GM21526 (cell line): ENCODE data around the gene NR2C2AP.
"Not testable (repeated sequence)": the region's sequence is repeated elsewhere in the genome, so short reads cannot be mapped to it uniquely, and the experiment has no call there.

Experiments used
- ATAC-seq: cut with Tn5 transposase; IDR thresholded peaks from one replicate; pipeline ENCODE4 v1.9.1; 2021; ENCODE audit warnings: moderate library complexity; ENCODE audit not compliant: unreplicated experiment, low FRiP score

The NR2C2AP gene, protein sequence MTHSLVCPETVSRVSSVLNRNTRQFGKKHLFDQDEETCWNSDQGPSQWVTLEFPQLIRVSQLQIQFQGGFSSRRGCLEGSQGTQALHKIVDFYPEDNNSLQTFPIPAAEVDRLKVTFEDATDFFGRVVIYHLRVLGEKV

DNA sequence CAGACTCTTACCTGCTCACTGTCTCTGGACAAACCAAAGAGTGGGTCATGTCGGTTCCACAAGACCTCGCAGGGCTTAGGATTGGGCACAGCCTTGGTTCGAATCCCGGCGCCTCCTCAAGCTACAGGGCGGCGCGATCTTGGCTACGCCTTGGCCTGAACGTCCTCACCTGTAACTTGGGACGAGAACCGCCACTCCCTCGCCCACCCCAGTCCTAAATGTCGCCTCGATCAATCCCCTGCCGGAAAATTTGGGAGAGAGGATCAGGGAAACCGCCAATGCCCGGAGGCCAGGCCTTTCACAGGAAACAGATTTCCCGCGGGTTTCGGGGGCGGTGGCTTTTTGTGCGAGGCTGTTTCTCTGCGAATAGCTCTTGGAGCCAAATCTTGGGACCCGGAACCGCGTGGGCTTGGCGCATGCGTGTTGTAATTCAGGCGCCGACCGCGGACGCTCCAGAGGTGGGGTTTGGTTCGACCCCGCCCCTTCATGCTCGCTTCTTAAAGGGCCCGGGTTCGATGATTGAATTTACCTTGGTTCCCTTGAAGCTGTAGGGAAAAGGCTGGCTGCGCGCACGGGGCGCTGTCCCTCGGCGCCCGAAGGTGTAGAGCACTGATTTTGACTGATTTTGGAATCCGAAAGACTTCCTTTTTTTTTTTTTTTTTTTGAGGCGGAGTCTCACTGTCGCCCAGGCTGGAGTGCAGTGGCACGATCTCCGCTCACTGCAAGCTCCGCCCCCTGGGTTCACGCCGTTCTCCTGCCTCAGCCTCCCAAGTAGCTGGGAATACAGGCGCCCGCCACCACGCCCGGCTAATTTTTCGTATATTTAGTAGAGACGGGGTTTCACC, at the start of gene NR2C2AP:
Gene NR2C2AP (minus strand): TSS at position 403 of the 845 bp plus-strand sequence. CDS start 354 bp downstream, at position 49.
- ATAC-seq = peak; percentile 65

DNA sequence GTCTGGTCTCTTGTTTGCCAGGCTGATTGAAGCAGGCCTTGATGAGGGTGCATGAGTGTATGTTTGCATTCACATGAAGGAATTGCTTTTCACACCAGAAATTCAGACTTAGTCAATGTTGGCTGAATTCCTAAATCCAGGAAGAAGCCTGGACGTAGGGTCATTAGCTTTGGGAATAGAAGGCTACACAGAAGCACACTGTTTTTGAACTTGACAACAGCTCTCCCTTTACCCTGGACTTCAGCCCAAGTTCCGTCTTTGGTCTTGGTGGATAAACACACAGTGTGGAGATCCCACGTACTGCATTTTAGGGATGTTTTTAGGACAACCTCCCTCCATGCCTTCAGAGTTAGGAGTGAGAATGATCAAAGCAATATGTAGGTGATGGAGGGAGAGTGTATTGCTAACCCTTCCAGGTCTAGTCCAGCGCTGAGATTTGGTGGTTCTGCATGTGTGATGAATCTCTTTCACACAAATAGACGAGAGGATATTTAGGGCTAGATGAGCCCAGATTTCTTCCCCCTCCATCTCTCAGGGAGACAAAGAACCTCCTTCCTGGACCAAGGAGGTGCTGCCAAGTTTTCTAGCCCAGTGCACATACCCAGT, 47.1 kb upstream of the NR2C2AP start:
- no peak for ATAC-seq

DNA sequence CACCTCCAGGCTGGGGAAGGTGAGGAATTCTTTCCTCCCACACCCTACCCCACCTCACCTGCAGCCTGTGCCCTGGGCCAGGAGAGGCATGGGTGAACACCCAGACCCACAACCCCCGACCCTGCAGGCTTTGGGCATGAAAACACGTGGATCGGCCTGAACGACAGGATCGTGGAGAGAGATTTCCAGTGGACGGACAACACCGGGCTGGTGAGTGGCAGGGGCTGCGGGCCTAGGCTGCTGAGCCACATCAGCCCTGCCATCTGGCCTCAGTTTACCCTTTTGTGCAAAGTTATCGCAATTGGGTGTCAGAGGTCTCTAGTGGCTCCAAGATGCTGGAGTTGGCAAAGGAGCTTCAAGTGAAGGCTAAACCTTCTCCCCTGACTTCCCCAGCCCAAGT, 37.3 kb upstream of the NR2C2AP start:
- no peak for ATAC-seq

DNA sequence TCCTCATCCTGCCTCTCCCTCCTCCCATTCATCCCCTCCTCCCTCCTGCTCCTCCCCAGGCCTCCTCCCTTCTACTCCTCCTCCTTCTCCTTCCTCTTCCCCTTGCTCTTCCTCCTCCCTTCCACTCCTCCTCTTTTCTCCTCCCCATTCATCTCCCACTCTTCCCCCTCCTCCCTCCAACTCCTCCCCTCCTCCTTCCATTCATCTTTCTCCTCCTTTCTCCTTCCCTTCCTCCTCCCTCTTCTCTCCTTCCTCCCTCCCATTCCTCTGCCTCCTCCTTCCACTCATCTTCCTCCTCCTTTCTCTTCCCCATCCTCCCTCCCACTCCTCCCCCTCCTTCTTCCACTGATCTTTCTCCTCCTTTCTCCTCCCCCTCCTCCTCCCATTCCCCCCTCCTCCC, 36.5 kb upstream of the NR2C2AP start:
- no peak for ATAC-seq

DNA sequence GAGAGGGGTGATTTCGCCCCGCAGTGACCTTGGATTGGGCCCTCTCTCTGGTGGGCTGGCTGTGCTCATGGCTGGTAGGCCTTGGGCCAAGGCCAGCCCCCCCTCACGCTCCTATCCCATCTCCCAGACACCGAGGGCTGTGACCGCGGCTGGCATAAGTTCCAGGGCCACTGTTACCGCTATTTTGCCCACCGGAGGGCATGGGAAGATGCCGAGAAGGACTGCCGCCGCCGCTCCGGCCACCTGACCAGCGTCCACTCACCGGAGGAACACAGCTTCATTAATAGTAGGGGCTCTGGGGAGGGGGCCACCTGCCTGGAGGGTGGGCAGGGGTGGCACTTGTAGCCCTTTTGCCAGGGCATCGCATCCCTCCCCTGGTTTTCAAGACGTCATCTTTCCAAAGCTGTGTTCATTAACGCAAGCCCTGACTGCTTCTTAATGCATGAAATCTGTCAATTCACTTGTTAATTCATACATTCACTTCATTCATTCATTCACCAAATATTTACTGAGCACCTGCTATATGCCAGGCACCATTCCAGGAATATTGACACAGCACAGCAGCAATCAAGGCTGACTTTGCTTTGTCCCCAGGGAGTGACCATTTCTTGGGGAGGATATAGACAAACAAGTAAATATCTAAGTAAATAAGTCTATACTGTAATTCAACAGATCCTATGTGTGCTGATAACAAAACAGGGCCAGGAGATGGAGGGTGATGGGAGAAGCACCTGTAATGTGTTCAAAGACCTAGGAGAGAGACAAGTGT, 35.1 kb upstream of the NR2C2AP start:
- ATAC-seq = no peak

DNA sequence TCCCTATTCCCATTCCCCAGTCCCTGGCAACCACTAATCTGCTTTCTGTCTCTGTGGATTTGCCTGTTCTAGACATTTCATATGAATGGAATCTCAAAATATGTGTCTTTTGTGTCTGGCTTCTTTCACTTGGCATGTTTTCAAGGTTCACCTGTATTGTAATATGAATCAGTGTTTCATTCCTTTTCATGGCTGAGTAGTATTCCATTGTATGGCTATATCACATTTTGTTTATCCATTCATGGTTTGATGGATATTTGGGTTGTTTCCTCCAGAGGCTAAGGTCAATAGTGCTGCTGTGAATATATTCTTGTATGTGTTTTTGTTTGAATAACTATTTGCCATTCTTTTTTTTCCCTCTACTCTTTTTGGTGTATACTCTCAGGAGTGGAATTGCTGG, 33.0 kb upstream of the NR2C2AP start:
- ATAC-seq = no peak

DNA sequence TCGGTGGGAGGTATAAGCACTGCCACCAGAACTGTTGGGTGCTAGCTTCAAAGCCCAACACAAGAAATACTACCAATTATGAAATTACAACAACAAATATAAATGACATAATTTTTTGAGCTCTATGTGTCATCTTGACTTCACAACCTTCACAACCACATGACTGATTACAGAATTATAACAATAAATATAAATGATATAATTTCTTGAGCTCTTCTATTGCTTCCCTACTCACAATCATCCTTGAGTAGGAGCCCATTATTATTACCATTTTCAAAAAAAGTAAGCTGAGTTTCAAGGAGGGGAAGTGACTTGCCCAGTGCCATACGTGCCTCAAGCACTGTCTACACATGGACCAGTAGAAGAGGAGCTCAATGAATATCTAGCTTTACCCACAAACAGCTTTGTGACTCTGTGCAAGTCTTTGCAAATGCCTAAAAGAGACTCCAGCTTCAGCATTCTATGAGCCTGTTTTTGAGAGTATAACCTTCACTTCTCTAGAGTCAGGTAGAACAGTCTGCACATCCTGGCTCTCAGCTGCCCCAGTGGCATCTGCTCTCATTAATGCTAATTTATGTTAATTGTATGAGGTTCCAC, 31.1 kb upstream of the NR2C2AP start:
- no peak for ATAC-seq

DNA sequence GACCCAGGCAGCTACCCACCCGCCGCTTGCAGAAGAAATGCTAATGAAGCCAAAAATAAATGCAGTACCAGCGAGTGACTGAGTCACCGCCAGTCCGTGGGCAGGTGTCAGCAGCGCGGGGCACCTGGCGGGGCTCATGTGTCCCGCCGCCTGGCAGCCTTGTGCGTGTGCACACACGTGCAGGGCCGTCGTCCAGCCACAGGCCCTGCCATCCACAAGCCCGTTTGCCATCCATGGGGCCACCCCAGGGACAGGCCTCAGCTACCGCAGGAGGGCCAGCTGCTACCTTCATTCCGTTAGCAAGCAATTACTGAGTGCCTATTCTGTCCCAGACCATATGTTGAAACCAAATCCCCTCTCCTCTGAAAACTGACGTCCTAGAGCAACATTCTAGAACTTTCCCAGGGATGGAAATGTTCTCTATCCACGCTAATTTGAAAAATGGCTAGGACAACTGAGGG, 29.1 kb upstream of the NR2C2AP start:
- no peak for ATAC-seq

DNA sequence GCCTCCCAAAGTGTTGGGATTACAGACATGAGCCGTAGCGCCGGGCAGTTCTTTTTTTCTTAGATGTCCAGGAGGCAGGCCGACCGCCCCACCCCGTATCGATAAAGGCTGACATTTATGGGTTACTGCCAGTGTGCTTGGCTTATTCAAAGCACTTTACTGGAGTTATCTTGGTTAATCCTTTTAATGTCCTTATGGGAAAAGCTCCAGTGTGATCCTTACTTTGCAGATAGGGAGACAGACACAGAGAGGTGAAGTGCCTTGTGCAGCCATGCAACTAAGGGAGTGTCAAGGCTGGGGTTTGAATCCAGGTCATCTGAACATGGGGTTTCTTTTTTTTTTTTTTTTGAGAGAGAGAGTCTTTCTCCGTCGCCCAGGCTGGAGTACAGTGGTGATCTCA, 27.8 kb upstream of the NR2C2AP start:
- ATAC-seq = no peak

DNA sequence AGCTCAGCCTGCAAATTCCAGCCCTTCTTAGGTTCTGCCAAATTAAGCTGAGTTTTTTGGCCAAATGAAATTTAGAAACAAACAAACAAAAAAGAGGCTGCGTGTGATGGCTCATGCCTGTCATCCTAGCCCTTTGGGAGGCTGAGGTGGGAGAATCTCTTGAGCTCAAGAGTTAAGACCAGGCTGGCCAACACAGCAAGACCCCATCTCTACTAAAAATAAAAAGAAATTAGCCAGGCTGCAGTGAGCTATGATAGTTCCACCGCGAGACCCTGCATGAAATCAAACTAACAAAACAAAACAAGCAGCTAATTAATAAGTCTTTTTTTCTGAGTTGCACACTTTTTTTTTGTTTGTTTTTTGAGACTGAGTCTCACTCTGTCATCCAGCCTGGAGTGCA, 26.5 kb upstream of the NR2C2AP start:
- no peak for ATAC-seq

DNA sequence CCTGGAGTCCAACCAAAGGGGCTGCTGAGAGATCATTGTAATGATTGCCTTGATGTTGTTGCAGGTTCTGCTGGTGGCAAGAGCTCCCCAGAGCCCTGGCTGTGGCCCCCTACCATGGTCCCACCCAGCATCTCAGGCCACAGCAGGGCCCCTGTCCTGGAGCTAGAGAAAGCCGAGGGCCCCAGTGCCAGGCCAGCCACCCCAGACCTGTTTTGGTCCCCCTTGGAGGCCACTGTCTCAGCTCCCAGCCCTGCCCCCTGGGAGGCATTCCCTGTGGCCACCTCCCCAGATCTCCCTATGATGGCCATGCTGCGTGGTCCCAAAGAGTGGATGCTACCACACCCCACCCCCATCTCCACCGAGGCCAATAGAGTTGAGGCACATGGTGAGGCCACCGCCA, 24.0 kb upstream of the NR2C2AP start:
- ATAC-seq = no peak

DNA sequence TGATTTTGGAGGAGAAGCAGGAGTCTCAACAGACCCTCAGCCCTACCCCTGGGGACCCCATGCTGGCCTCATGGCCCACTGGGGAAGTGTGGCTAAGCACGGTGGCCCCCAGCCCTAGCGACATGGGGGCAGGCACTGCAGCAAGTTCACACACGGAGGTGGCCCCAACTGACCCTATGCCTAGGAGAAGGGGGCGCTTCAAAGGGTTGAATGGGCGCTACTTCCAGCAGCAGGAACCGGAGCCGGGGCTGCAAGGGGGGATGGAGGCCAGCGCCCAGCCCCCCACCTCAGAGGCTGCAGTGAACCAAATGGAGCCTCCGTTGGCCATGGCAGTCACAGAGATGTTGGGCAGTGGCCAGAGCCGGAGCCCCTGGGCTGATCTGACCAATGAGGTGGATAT, 23.4 kb upstream of the NR2C2AP start:
- no peak for ATAC-seq

DNA sequence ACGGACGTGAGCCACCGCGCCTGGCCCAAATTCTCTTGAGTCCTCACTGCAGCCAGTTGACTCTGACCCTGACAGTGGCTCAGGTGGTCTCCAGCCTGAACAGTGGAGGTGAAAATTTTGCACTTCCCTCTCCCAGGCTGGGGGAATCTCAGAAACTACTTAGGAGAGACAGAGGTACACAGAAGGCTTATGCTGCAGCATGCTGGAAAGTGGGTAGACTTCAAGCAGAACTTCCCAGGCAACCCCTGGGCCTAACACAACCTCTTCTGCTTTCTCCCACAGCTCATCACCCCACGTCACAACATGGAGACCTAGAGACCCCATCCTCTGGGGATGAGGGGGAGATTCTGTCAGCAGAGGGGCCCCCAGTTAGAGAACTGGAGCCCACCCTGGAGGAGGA, 23.0 kb upstream of the NR2C2AP start:
- ATAC-seq = no peak

DNA sequence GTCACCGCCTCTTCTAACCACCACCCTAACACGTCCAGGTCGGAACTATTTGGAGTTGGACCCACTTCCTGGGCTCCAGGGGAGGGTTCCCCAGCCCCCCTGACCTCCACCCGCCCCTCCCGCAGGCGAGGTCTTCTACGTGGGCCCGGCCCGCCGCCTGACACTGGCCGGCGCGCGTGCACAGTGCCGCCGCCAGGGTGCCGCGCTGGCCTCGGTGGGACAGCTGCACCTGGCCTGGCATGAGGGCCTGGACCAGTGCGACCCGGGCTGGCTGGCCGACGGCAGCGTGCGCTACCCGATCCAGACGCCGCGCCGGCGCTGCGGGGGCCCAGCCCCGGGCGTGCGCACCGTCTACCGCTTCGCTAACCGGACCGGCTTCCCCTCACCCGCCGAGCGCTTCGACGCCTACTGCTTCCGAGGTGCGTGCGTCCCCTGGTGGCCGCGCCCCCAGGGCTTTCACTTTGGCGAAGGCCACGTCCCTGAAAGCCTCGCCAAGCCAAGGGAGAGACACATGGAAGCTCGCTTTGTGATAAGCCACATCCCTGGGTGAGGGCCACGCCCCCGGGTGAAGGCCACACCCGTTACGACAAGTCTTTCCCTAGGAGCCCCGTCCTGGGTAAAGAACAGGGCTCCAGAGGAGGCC, 21.8 kb upstream of the NR2C2AP start:
- ATAC-seq = no peak

DNA sequence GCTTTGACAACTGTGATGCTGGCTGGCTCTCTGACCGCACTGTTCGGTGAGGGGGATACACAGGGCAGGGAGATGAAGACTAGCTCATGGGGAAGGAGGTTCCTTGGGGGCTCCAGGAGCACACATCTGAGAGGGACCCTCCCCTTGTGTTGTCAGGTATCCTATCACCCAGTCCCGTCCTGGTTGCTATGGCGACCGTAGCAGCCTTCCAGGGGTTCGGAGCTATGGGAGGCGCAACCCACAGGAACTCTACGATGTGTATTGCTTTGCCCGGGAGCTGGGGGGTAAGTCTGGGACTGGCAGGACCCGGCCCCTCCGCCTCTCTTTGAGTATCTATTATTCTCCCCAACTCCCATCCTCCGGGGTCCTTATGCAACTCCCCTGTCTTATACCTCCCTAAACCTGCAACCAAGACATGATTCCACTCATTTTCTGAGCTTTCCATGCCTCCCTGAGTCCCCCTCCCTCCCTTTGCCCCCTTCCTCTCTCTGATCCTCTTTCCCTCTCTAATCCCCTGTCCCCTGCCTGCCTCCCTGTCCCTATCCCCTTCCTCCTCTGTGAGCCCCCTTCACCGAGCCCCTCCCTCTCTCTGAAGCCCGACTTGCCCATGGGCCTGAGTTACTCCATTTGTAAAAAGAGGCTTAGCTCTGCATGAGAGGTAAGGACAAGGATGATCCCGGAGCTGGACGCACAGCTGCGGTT, 21.1 kb upstream of the NR2C2AP start:
- no peak for ATAC-seq

DNA sequence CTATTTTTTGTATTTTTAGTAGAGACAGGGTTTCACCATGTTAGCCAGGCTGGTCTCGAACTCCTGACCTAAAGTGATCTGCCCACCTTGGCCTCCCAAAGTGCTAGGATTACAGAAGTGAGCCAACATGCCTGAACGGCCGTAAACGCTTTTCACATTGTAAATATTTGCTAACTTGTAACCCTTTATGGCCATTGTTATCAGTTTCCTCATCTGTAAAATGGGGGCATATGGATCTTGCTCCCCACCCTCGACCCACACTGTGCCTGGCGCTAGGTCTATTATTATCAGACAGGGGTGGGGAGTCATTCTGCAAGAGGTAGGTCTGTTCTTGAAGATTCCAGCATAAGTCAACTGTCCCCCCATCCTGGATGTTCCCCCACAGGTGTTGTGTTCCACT, 20.4 kb upstream of the NR2C2AP start:
- no peak for ATAC-seq

DNA sequence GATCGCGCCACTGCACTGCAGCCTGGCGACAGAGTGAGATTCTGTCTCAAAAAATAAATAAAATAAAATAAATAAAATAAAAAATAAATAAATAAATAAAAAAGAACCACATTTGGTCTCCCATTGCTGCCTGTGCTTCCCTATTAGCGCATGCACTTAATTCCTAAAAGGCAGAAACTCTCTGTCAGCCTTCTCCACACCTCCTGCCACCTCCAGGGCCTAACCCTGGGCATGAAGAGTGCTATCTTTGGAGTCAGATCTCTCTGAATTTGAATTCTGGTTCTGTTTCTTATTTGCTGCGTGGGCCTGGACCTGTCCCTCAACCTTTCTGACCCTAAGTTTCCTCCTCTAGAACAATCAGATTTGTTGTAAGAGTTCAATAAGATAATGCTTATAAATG, 19.8 kb upstream of the NR2C2AP start:
- ATAC-seq = no peak

DNA sequence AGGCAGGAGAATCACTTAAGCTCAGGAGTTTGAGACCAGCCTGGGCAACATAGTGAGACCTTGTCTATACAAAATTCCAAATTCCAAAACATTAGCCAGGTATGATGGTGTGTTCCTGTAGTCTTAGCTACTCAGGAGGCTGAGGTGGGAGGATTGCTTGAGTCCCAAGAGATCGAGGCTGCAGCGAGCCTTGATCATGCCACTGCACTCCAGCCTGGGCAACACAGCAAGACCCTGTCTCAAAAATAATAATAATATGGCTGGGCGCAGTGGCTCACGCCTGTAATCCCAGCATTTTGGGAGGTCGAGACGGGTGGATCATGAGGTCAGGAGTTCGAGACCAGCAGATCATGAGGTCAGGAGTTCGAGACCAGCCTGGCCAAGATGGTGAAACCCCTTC, 17.8 kb upstream of the NR2C2AP start:
- ATAC-seq = not testable (repeated sequence)

DNA sequence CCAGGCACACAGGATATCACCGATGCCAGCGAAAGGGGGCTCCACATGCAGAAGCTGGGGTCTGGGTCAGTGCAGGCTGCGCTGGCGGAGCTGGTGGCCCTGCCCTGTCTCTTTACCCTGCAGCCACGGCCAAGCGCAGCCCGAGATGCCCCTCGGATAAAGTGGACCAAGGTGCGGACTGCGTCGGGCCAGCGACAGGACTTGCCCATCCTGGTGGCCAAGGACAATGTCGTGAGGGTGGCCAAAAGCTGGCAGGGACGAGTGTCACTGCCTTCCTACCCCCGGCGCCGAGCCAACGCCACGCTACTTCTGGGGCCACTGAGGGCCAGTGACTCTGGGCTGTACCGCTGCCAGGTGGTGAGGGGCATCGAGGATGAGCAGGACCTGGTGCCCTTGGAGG, 15.7 kb upstream of the NR2C2AP start:
- no peak for ATAC-seq

DNA sequence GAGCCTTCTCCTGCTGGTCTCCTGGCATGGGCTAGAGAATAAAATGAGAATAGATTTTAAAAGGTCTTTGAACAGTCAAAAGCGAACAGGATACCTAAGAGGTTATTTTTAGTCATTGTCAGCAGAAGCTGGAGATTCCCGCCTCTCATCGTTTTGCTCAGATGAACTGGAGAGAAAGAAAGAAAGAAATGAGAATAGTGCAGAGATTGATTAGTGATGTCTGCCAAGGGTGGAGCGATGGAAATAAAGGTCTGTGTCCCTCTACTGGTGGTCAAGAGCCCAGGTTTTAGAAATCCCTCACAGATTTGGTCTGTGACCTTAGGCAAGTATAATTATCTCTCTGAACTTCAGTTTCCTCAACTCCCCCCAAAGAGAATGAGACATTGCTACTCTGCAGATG, 13.9 kb upstream of the NR2C2AP start:
- no peak for ATAC-seq
